Heart left ventricle (tissue), 13 donors: ENCODE measurements around the gene C1orf53.

Source experiments
- POLR2A ChIP-seq, 2 donors: fragments of 450-650 bp; IDR thresholded peaks; one replicate each; pipeline ENCODE4 v1.6.1; 2017; ENCODE audit warnings: antibody characterized with exemption in 2 of 2, mild to moderate bottlenecking in 2 of 2, moderate library complexity in 2 of 2
- TF ChIP-seq, protein P1 (sequence below), 12 donors: fragments of 200-600 bp; sonication (generic) in 4 of 12; IDR thresholded peaks; one replicate each; pipeline versions ENCODE4 v1.5.0 to v1.8.0; 2018 to 2022; ENCODE audit warnings: antibody characterized with exemption in 12 of 12, mild to moderate bottlenecking in 5 of 12
- donor health status: ischemic (EF 13 %, LVEDD 7.1; RV severe dilation, severe dysfunction).
- donor health status: DM: no; HTN: yes; CAD: no.
- donor health status: DM: no; HTN: no; CAD: no.
- donor health status: ischemic (EF 25% LVEDD 6.9; RV normal size, moderate dysfunction).
- donor health status: ischemic (EF 25% LVEDD 5.7; RV mildly dilated, moderate dysfunction).
- donor health status: ischemic (EF 35%, LVEDD 5.7; RV mildly dilated, moderate dysfunction).
- donor health status: nonischemic (EF 11% LVEDD 7.7; RV severe dilation, severe dysfunction).
- donor health status: DM: yes; HTN: yes; CAD: no.
- donor health status: PGD.
- donor health status: ischemic (EF 29% LVEDD 5.4; RV normal size, mild dysfunction).
- donor health status: nonischemic (EF 23%, LVEDD 6.1; RV moderate dilation, normal function).

DNA sequence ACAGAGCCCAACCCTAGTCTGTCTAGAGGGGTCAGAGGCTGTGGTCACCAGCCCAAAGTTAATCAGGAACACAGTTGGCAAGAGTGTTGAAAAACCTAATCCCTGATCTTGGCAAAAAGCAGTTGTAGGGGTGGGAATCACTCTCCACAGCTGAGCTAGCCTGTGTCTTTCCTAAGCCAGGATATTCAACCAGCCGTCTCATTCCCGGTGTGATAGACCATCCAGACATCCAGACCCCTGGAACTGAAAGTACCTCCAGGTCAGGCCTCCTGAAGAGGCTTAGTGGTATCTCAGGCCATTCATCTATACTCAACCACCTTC is 19.6 kb downstream of the C1orf53 start:
- TF ChIP-seq, protein P1, sequence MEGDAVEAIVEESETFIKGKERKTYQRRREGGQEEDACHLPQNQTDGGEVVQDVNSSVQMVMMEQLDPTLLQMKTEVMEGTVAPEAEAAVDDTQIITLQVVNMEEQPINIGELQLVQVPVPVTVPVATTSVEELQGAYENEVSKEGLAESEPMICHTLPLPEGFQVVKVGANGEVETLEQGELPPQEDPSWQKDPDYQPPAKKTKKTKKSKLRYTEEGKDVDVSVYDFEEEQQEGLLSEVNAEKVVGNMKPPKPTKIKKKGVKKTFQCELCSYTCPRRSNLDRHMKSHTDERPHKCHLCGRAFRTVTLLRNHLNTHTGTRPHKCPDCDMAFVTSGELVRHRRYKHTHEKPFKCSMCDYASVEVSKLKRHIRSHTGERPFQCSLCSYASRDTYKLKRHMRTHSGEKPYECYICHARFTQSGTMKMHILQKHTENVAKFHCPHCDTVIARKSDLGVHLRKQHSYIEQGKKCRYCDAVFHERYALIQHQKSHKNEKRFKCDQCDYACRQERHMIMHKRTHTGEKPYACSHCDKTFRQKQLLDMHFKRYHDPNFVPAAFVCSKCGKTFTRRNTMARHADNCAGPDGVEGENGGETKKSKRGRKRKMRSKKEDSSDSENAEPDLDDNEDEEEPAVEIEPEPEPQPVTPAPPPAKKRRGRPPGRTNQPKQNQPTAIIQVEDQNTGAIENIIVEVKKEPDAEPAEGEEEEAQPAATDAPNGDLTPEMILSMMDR (IDR thresholded peaks at IDR 0.05): no peak
- TF ChIP-seq POLR2A (IDR thresholded peaks at IDR 0.05): no peak
